ENCODE results near the gene NOS3. TPM values are rescaled to one million over a fixed set of nuclear protein-coding genes. Genes with fewer than 3 reads are reported as not detected.
"Not testable (repeated sequence)": the region's sequence is repeated elsewhere in the genome, so short reads cannot be mapped to it uniquely, and the experiment has no call there.

NOS3 gene
- total RNA-seq, 1 donor from 2014 or later, result 10.0 TPM

DNA sequence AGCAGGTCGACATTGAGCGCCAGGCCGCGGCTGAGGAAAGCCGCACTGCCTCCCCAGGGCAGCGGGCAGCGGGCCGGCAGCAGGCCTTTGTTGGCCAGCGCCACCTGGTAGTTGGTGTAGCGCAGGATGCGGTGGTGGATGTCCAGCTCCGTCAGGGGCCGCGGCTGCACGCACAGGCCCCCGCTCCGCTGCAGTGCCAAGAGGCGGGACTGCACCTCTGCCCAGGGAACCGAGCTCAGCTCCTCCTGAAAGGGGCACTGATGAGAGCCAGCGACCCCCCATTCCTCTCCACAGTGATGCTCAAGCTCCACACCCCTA, 28.3 kb downstream of the NOS3 start:
- DNase-seq (no peak), ATAC-seq (ENCODE audit: poor library complexity) (peak; percentile 4)
- intact Hi-C loops (cut with DNase I), result no loop called here

- intact Hi-C loops (cut with DNase I), result no loop called here
- DNase-seq (no peak), ATAC-seq (ENCODE audit: poor library complexity) (no peak)
These were observed 29.4 kb downstream of the NOS3 start for GRCh38 chr7:151020231-151020630.

GRCh38 chr7:151023232-151023631, 32.4 kb downstream of the NOS3 start:
- intact Hi-C loops (cut with DNase I), result no loop called here
- no peak for ATAC-seq (ENCODE audit: poor library complexity)
- DNase-seq, result no peak

- intact Hi-C loops (cut with DNase I), result no loop called here
- DNase-seq, result no peak
- ATAC-seq (ENCODE audit: poor library complexity), result no peak
These were observed 33.7 kb downstream of the NOS3 start, which contains the start of gene ATG9B for GRCh38 chr7:151024435-151025056. Gene ATG9B, minus strand, starts transcription at chr7:151024494. Its CDS starts 71 bp downstream, at chr7:151024423.

GRCh38 chr7:151025924-151026671, 35.3 kb downstream of the NOS3 start:
- intact Hi-C loops (cut with DNase I), result no loop called here
- no peak for DNase-seq
- no peak for ATAC-seq (ENCODE audit: poor library complexity)

- DNase-seq; ATAC-seq (ENCODE audit: poor library complexity); intact Hi-C loops (cut with DNase I): not testable (repeated sequence)
These were observed 36.2 kb downstream of the NOS3 start for GRCh38 chr7:151026771-151027727.

- ATAC-seq (ENCODE audit: poor library complexity); intact Hi-C loops (cut with DNase I); DNase-seq: not testable (repeated sequence)
These were observed 36.9 kb downstream of the NOS3 start for GRCh38 chr7:151027728-151028130.

GRCh38 chr7:151028131-151028947, 37.5 kb downstream of the NOS3 start, which contains the start of gene ABCB8:
Gene ABCB8, plus strand, starts transcription at chr7:151028450. Its CDS starts 66 bp downstream, at chr7:151028516.
- peak; percentile 98 for ATAC-seq (ENCODE audit: poor library complexity)
- DNase-seq, result peak; percentile 97
- intact Hi-C loops (cut with DNase I), result no loop called here

DNA sequence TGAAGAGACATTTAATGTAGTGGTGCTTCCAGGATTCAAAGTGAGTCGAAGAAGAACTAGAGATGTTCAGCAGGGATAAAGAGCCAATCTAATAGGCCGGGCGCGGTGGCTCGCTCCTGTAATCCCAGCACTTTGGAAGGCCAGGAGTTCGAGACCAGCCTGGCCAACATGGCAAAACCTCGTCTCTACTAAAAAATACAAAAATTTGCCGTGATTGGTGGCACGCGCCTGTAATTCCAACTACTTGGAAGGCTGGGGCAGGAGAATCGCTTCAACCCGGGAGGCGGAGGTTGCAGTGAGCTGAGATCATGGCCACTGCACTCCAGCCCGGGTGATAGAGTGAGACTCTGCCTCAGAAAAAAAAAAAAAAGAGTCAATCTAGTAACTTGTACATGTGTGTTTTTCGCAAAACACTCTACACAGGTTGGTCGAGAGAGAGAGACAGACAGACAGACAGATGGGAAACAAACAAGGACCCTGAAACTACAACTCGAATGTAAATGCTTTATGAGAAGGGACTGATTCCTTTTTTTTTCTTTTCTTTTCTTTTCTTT, 38.2 kb downstream of the NOS3 start:
- no peak for DNase-seq
- intact Hi-C loops (cut with DNase I), result no loop called here
- ATAC-seq (ENCODE audit: poor library complexity), result no peak

GRCh38 chr7:151031011-151031410, 40.2 kb downstream of the NOS3 start:
- intact Hi-C loops (cut with DNase I), result loop anchor here (10.0 kb wide), 1 partner anchor 84 kb away; no protein-coding TSS in a partner anchor
- DNase-seq (no peak), ATAC-seq (ENCODE audit: poor library complexity) (no peak)

DNA sequence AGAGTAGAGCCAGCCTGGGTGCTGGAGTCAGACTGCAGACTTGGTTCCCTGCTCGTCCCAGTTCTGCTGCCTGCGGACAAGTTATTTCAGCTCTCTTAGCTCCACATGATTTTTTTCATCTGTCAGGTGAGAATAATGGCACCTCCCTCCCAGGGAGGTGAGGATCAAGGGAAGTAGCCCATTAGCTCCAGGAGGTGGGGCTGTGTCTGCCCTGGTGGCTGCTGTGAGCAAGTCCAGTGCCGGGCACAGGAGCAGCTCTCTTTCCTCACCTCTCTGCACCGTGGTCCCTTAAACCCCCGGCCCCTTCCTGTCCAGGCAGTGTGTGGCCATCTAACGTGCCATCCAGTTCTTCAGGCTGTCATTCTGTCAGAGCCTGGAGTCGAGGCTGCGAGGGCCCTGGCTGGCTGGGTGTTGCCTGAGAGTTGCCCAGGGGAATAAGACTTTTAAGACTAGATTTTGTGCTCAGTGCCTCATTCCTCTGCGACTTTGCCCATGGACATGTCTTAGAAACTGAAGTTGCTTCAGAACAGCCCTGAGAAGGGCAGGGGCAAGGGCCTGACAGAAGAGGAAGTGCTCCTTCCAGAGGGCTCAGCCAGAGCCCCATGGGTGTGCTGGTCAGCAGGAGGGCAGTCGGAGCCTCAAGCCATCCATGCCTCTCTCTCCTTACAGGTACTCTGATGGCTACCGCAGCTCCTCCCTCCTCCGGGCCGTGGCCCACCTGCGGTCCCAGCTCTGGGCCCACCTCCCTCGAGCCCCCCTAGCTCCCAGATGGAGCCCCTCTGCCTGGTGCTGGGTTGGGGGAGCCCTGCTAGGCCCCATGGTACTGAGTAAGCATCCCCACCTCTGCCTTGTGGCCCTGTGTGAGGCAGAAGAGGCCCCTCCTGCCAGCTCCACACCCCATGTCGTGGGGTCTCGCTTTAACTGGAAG, 42.4 kb downstream of the NOS3 start:
- ATAC-seq (ENCODE audit: poor library complexity) (no peak), DNase-seq (no peak)
- intact Hi-C loops (cut with DNase I), result loop anchor here (10.0 kb wide), 1 partner anchor 82 kb away; no protein-coding TSS in a partner anchor

DNA sequence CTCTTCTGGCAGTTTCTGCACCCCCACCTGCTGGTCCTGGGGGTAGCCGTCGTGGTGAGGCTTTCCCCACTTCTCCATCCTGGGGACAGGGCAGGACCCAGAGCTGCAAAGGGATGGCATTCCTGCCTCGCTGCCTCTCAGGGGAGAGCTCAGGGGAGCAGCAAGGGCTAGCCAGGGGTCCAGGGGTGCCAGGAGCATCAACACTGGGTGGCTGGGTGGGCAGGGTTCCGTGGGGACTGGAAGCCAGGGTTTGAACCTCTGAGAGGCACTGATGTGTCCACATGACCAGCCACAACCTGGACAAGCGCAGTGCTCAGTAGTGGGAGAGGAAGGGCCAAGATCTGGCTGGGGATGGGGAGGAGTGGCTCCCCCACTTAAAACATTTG, 43.0 kb downstream of the NOS3 start:
- intact Hi-C loops (cut with DNase I), result loop anchor here (10.0 kb wide), 1 partner anchor 81 kb away; no protein-coding TSS in a partner anchor
- DNase-seq (no peak), ATAC-seq (ENCODE audit: poor library complexity) (no peak)

DNA sequence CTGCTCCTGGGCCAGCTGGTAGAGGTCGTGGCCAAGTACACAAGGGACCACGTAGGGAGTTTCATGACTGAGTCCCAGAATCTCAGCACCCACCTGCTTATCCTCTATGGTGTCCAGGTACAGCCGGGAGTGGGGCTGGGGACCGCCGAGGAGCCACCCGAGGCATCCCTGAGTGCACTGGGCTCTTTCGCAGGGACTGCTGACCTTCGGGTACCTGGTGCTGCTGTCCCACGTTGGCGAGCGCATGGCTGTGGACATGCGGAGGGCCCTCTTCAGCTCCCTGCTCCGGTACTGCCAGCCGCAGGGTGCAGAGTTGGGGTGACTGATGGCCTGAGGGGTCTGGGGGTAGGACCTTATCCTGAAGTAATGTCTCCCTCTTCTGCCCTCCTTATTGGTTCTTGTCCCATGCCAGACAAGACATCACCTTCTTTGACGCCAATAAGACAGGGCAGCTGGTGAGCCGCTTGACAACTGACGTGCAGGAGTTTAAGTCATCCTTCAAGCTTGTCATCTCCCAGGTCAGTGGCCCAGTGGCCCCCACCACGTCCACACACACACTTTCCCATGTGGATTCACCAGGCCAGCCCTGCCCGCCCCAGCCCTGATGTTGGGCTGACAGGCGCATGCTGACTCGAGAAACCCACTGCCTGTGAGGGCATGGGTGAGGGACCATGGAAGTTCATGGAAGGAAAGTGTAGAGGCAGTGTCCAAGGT, 43.7 kb downstream of the NOS3 start:
- DNase-seq (no peak), ATAC-seq (ENCODE audit: poor library complexity) (no peak)
- intact Hi-C loops (cut with DNase I), result loop anchor here (10.0 kb wide), 1 partner anchor 80 kb away; no protein-coding TSS in a partner anchor

- peak; percentile 71 for ATAC-seq (ENCODE audit: poor library complexity)
- intact Hi-C loops (cut with DNase I), result loop anchor here (10.0 kb wide), 1 partner anchor 80 kb away; no protein-coding TSS in a partner anchor
- DNase-seq, result no peak
These were observed 44.4 kb downstream of the NOS3 start for GRCh38 chr7:151035026-151035717.

DNA sequence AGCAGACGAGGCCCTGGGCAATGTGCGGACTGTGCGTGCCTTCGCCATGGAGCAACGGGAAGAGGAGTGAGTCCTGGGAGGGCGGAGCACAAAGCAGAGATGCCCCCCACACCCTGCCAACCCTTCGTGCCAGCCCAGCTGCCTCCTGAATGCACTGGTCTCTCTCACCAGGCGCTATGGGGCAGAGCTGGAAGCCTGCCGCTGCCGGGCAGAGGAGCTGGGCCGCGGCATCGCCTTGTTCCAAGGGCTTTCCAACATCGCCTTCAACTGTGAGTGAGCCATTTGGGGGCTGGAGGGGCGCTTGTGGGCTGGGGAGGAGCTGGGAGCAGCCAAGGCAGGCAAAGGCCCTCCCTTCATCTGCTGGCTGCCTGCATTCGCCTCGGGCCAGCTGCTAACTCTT, 45.1 kb downstream of the NOS3 start:
- ATAC-seq (ENCODE audit: poor library complexity), result no peak
- no peak for DNase-seq
- intact Hi-C loops (cut with DNase I), result loop anchor here (10.0 kb wide), 1 partner anchor 79 kb away; no protein-coding TSS in a partner anchor

Data from Right ventricle myocardium superior (tissue), 1 donor.